VCaP (cell line): ENCODE measurements around the gene PRUNE1.
A peak's percentile ranks its signal among the peaks of the same experiment; 100 is the strongest.

Experiments
- H3K27ac ChIP-seq: fragments of 450-650 bp; 2 replicates; pipeline ENCODE4 v1.5.1; 2017
- TF ChIP-seq, protein P1 (sequence below): fragments of 450-650 bp; conservative IDR thresholded peaks from 2 replicates; pipeline ENCODE4 v1.5.1; 2017; ENCODE audit warnings: mild to moderate bottlenecking, moderate library complexity

The PRUNE1 gene

GRCh38 chr1:150981177-150981804 is 27.0 kb upstream of the PRUNE1 start:
- TF ChIP-seq, protein P1, sequence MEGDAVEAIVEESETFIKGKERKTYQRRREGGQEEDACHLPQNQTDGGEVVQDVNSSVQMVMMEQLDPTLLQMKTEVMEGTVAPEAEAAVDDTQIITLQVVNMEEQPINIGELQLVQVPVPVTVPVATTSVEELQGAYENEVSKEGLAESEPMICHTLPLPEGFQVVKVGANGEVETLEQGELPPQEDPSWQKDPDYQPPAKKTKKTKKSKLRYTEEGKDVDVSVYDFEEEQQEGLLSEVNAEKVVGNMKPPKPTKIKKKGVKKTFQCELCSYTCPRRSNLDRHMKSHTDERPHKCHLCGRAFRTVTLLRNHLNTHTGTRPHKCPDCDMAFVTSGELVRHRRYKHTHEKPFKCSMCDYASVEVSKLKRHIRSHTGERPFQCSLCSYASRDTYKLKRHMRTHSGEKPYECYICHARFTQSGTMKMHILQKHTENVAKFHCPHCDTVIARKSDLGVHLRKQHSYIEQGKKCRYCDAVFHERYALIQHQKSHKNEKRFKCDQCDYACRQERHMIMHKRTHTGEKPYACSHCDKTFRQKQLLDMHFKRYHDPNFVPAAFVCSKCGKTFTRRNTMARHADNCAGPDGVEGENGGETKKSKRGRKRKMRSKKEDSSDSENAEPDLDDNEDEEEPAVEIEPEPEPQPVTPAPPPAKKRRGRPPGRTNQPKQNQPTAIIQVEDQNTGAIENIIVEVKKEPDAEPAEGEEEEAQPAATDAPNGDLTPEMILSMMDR = no peak
- peak overlapping the region; percentile 37 for H3K27ac ChIP-seq

DNA sequence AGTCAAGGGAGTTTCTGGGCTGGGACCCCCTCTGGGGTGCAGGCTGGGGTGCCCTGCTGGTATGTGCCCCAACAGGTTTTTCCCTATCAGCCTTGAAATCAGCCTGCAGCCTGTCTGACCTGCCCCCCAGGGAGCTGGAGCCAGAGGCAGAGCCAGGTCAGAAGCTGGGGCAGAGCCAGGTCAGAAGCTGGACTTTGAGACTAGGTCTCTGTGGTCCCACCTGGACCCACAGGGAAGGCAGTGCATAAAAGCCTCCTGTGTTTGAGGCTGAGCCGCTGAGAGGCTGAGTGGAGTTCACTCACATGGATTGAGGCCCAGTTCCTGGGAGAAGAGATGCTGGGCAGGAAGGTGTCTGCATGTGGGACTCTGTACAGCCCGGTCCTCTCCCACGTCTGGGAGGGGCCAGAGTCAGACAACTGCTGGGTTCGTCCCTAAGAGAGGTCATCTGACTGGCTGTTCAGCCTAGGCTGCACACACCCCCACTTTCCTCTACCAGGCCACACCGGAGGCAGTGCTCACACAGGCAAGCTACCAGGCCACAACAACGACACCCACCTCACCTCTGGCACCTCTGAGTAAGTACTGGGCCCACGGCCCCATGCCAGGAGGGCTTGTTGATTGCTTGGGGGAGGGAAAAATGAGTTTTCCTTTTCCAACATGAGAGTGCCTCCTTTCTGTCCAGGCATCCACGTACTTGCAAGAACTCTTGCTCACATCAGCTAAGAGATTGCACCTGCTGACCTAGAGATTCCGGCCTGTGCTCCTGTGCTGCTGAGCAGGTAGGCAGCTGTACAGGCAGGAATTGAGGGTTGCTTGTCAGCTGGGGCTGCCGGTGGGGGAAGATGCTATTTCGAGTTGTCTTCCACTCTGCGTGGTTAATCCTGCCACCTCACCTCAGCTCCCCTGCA is 26.2 kb upstream of the PRUNE1 start, which contains the start of gene ANXA9:
ANXA9 (plus strand) TSS at position 488 of the 908 bp plus-strand sequence. CDS start 814 bp downstream, outside the sequence.
- H3K27ac ChIP-seq = peak within 1 kb of the TSS; percentile 37
- TF ChIP-seq, protein P1 = no peak

GRCh38 chr1:150985179-150985825 is 22.9 kb upstream of the PRUNE1 start:
- TF ChIP-seq, protein P1 = no peak
- H3K27ac ChIP-seq = no peak overlapping the region

- no peak overlapping the region for H3K27ac ChIP-seq
- TF ChIP-seq, protein P1 = no peak
Observed at GRCh38 chr1:150987924-150988323, 20.3 kb upstream of the PRUNE1 start.

DNA sequence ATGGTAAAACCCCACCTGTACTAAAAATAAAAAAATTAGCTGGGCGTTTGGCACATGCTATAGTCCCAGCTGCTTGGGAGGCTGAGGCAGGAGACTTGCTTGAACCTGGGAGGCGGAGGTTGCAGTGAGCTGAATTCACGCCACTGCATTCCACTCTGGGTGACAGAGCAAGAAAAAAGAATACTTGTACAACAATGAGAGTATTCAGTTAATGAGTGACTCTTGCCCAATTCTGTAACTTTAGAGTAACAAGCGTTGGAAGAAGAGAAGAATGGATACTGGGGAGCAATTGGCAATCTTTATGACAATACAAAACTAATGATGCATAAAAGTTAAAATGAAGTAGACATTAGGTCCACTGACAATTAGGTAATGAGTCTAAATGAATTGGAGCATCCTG is 15.6 kb upstream of the PRUNE1 start:
- TF ChIP-seq, protein P1 = no peak
- H3K27ac ChIP-seq = no peak overlapping the region

GRCh38 chr1:150994248-150994647 is 14.0 kb upstream of the PRUNE1 start:
- TF ChIP-seq, protein P1 = no peak
- H3K27ac ChIP-seq = no peak overlapping the region

DNA sequence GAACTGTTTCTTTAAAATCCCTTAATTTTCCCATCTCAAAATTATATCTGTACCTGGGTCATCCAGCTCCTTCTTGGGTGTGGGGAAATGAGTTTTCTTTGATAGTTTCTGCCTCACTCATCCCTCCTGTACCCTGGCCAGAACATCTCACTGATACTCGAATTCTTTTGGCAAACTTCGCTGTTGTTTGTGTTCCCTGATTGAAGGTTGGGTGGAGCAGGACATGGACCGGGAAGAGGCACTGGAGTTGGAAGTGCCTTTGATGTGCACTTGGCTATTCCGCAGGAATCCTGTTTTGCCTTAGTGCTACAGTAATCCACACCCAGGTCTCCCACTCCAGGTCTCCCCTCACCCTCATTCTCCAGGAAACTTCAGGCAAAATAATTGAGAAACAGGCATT is 12.8 kb upstream of the PRUNE1 start:
- H3K27ac ChIP-seq = no peak overlapping the region
- TF ChIP-seq, protein P1 = no peak
